HEK293 (cell line): Measurements from ENCODE around the gene ZNF771.

Source experiments
- CTCF ChIA-PET: fragments of 350-600 bp; formaldehyde crosslinking; extraction: SDS; loops from one replicate; lab custom pipeline; 2021; ENCODE audit warnings: antibody characterized with exemption; lab: Yijun Ruan, JAX
- POLR2A ChIA-PET: fragments of 300-600 bp; formaldehyde crosslinking; extraction: SDS; loops from one replicate; lab custom pipeline; 2020; ENCODE audit warnings: antibody characterized with exemption, inconsistent platforms; lab: Yijun Ruan, JAX
- H3K27ac ChIP-seq: fragments of 200-500 bp; sonication (Bioruptor generic); 2 replicates; pipeline ENCODE4 v1.5.1; 2014; ENCODE audit warnings: low read depth, low read length, control low read depth, inconsistent platforms; ENCODE audit errors: extremely low read depth
- H3K36me3 ChIP-seq, 2 experiments: fragments of 200-500 bp in 1 of 2; sonication (Bioruptor generic) in 1 of 2; 1 replicate in 1 of 2; 2 replicates in 1 of 2; pipeline ENCODE4 v1.5.1; 2014 to 2017; ENCODE audit warnings: inconsistent platforms in 2 of 2, low read length in 2 of 2; ENCODE audit not compliant: control insufficient read depth in 2 of 2, insufficient read depth in 1 of 2
- H3K4me1 ChIP-seq: fragments of 200-500 bp; sonication (Bioruptor generic); 2 replicates; pipeline ENCODE4 v1.5.1; 2014; ENCODE audit warnings: mild to moderate bottlenecking, low read length, inconsistent platforms; ENCODE audit not compliant: control insufficient read depth, insufficient read depth
- H3K4me3 ChIP-seq: 2 replicates; pipeline ENCODE4 v1.5.1; 2011; ENCODE audit warnings: low read depth, mild to moderate bottlenecking, control low read depth, low read length, moderate library complexity
- H3K9me3 ChIP-seq: fragments of 200-500 bp; sonication (Bioruptor generic); 2 replicates; pipeline ENCODE4 v1.5.1; 2014; ENCODE audit warnings: low read depth, low read length, inconsistent platforms; ENCODE audit not compliant: control insufficient read depth, insufficient read depth
- EGR2 ChIP-seq: fragments of 450-650 bp; formaldehyde crosslinking; IDR thresholded peaks from 2 replicates; pipeline ENCODE4 v1.5.1; 2016; ENCODE audit warnings: low read depth, missing biosample characterization, missing genetic modification characterization
- GFI1B ChIP-seq: fragments of 450-650 bp; formaldehyde crosslinking; IDR thresholded peaks from 2 replicates; pipeline ENCODE4 v1.5.1; 2016; ENCODE audit warnings: missing biosample characterization, missing genetic modification characterization
- GLIS1 ChIP-seq: fragments of 450-650 bp; formaldehyde crosslinking; IDR thresholded peaks from 2 replicates; pipeline ENCODE4 v1.5.1; 2016; ENCODE audit warnings: missing biosample characterization, missing genetic modification characterization
- GLIS2 ChIP-seq: fragments of 450-650 bp; formaldehyde crosslinking; IDR thresholded peaks from 2 replicates; pipeline ENCODE4 v1.5.1; 2016; ENCODE audit warnings: missing biosample characterization, missing genetic modification characterization
- HOXC10 ChIP-seq: sonication (generic); formaldehyde crosslinking; IDR thresholded peaks from 2 replicates; pipeline ENCODE4 v1.8.1; 2023; ENCODE audit warnings: mild to moderate bottlenecking, missing genetic modification reagents
- KLF16 ChIP-seq: fragments of 450-650 bp; formaldehyde crosslinking; IDR thresholded peaks from 2 replicates; pipeline ENCODE4 v1.5.1; 2017; ENCODE audit warnings: missing biosample characterization, missing genetic modification characterization
- KLF9 ChIP-seq: fragments of 450-650 bp; formaldehyde crosslinking; IDR thresholded peaks from 2 replicates; pipeline ENCODE4 v1.5.1; 2016; ENCODE audit warnings: missing biosample characterization, missing genetic modification characterization, low read depth
- PRDM1 ChIP-seq: fragments of 450-650 bp; formaldehyde crosslinking; IDR thresholded peaks from 2 replicates; pipeline ENCODE4; 2016; ENCODE audit warnings: missing biosample characterization, missing genetic modification characterization
- SP7 ChIP-seq: fragments of 450-650 bp; formaldehyde crosslinking; IDR thresholded peaks from 2 replicates; pipeline ENCODE4 v1.5.1; 2016; ENCODE audit warnings: missing biosample characterization, missing genetic modification characterization
- ZNF394 ChIP-seq: fragments of 450-650 bp; formaldehyde crosslinking; IDR thresholded peaks from 2 replicates; pipeline ENCODE4 v1.5.1; 2016; ENCODE audit warnings: missing biosample characterization, missing genetic modification characterization, mild to moderate bottlenecking, moderate library complexity, borderline replicate concordance
- ZNF398 ChIP-seq: fragments of 450-650 bp; formaldehyde crosslinking; IDR thresholded peaks from 2 replicates; pipeline ENCODE4 v1.5.1; 2017; ENCODE audit warnings: missing biosample characterization, missing genetic modification characterization
- TF ChIP-seq, protein P1 (sequence below): fragments of 450-650 bp; formaldehyde crosslinking; IDR thresholded peaks from 2 replicates; pipeline ENCODE4 v1.5.1; 2016; ENCODE audit warnings: missing biosample characterization, missing genetic modification characterization, low read depth
- TF ChIP-seq, protein P2 (sequence below): fragments of 450-650 bp; formaldehyde crosslinking; conservative IDR thresholded peaks from 2 replicates; pipeline ENCODE4 v1.5.1; 2016; ENCODE audit warnings: low read depth, missing biosample characterization, missing genetic modification characterization
- TF ChIP-seq, protein P3 (sequence below): fragments of 450-650 bp; formaldehyde crosslinking; IDR thresholded peaks from 2 replicates; pipeline ENCODE4 v1.5.1; 2016; ENCODE audit warnings: missing biosample characterization, missing genetic modification characterization

The ZNF771 gene

GRCh38 chr16:30375864-30376263, 31.5 kb upstream of the ZNF771 start:
- Histone ChIP-seq H3K27ac (no peak overlapping the region), H3K4me3 (no peak overlapping the region), H3K36me3 (peaks cover 0 to 8% of the 10 kb centered on the region in 2 experiments; a peak in 1 of 3 replicates), H3K9me3 (no peaks in the 10 kb centered on the region), H3K4me1 (peaks cover 7% of the 10 kb centered on the region)
- POLR2A ChIA-PET, result interaction anchor here (3.2 kb wide), 1 partner anchor 20 kb away, joined by 19 read pairs; the partner anchor contains the start of gene ZNF48
- CTCF ChIA-PET, result interaction anchor here (0.5 to 2.1 kb wide), 2 partner anchors 34 to 216 kb away, joined by 3 to 10 read pairs; no protein-coding TSS in a partner anchor
- TF ChIP-seq, protein P1, sequence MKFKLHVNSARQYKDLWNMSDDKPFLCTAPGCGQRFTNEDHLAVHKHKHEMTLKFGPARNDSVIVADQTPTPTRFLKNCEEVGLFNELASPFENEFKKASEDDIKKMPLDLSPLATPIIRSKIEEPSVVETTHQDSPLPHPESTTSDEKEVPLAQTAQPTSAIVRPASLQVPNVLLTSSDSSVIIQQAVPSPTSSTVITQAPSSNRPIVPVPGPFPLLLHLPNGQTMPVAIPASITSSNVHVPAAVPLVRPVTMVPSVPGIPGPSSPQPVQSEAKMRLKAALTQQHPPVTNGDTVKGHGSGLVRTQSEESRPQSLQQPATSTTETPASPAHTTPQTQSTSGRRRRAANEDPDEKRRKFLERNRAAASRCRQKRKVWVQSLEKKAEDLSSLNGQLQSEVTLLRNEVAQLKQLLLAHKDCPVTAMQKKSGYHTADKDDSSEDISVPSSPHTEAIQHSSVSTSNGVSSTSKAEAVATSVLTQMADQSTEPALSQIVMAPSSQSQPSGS, result no peak
- no peak for TF ChIP-seq HOXC10 (CRISPR knock-in tag)
- TF ChIP-seq KLF9 (tag by site-specific recombination), result no peak
- no peak for TF ChIP-seq EGR2 (tag by site-specific recombination)
- TF ChIP-seq ZNF394 (tag by site-specific recombination), result no peak
- 0 out of 2 replicates have a peak, but pooled peaks have one; percentile 40 for TF ChIP-seq GLIS1 (tag by site-specific recombination)
- 0 out of 2 replicates have a peak, but pooled peaks have one; percentile 12 for TF ChIP-seq GLIS2 (tag by site-specific recombination)
- no peak for TF ChIP-seq SP7 (tag by site-specific recombination)
- TF ChIP-seq, protein P2, sequence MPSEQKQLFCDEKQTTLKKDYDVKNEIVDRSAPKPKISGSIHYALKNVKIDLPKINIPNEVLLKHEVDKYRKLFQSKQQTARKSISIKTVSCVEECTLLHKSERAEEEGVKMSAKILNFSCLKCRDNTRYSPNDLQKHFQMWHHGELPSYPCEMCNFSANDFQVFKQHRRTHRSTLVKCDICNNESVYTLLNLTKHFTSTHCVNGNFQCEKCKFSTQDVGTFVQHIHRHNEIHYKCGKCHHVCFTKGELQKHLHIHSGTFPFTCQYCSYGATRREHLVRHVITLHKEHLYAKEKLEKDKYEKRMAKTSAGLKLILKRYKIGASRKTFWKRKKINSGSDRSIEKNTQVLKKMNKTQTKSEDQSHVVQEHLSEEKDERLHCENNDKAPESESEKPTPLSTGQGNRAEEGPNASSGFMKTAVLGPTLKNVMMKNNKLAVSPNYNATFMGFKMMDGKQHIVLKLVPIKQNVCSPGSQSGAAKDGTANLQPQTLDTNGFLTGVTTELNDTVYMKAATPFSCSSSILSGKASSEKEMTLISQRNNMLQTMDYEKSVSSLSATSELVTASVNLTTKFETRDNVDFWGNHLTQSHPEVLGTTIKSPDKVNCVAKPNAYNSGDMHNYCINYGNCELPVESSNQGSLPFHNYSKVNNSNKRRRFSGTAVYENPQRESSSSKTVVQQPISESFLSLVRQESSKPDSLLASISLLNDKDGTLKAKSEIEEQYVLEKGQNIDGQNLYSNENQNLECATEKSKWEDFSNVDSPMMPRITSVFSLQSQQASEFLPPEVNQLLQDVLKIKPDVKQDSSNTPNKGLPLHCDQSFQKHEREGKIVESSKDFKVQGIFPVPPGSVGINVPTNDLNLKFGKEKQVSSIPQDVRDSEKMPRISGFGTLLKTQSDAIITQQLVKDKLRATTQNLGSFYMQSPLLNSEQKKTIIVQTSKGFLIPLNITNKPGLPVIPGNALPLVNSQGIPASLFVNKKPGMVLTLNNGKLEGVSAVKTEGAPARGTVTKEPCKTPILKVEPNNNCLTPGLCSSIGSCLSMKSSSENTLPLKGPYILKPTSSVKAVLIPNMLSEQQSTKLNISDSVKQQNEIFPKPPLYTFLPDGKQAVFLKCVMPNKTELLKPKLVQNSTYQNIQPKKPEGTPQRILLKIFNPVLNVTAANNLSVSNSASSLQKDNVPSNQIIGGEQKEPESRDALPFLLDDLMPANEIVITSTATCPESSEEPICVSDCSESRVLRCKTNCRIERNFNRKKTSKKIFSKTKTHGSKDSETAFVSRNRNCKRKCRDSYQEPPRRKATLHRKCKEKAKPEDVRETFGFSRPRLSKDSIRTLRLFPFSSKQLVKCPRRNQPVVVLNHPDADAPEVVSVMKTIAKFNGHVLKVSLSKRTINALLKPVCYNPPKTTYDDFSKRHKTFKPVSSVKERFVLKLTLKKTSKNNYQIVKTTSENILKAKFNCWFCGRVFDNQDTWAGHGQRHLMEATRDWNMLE (tag by site-specific recombination), result no peak
- peak; percentile 35; the same call in 1 of the 2 replicates for TF ChIP-seq ZNF398 (tag by site-specific recombination)
- TF ChIP-seq, protein P3, sequence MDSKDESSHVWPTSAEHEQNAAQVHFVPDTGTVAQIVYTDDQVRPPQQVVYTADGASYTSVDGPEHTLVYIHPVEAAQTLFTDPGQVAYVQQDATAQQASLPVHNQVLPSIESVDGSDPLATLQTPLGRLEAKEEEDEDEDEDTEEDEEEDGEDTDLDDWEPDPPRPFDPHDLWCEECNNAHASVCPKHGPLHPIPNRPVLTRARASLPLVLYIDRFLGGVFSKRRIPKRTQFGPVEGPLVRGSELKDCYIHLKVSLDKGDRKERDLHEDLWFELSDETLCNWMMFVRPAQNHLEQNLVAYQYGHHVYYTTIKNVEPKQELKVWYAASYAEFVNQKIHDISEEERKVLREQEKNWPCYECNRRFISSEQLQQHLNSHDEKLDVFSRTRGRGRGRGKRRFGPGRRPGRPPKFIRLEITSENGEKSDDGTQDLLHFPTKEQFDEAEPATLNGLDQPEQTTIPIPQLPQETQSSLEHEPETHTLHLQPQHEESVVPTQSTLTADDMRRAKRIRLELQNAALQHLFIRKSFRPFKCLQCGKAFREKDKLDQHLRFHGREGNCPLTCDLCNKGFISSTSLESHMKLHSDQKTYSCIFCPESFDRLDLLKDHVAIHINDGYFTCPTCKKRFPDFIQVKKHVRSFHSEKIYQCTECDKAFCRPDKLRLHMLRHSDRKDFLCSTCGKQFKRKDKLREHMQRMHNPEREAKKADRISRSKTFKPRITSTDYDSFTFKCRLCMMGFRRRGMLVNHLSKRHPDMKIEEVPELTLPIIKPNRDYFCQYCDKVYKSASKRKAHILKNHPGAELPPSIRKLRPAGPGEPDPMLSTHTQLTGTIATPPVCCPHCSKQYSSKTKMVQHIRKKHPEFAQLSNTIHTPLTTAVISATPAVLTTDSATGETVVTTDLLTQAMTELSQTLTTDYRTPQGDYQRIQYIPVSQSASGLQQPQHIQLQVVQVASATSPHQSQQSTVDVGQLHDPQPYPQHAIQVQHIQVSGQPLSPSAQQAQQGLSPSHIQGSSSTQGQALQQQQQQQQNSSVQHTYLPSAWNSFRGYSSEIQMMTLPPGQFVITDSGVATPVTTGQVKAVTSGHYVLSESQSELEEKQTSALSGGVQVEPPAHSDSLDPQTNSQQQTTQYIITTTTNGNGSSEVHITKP (tag by site-specific recombination), result peak; percentile 58
- no peak for TF ChIP-seq KLF16 (tag by site-specific recombination)
- TF ChIP-seq GFI1B (tag by site-specific recombination), result no peak
- TF ChIP-seq PRDM1, result no peak
